Measurements from ENCODE around the gene YWHAG. TPM values are rescaled to one million over a fixed set of nuclear protein-coding genes. Genes with fewer than 3 reads are reported as not detected.
"Not testable (repeated sequence)": the region's sequence is repeated elsewhere in the genome, so short reads cannot be mapped to it uniquely, and the experiment has no call there.

YWHAG gene
- total RNA-seq, 2 experiments from 2014 or later = 62.7 to 66.5 TPM

DNA sequence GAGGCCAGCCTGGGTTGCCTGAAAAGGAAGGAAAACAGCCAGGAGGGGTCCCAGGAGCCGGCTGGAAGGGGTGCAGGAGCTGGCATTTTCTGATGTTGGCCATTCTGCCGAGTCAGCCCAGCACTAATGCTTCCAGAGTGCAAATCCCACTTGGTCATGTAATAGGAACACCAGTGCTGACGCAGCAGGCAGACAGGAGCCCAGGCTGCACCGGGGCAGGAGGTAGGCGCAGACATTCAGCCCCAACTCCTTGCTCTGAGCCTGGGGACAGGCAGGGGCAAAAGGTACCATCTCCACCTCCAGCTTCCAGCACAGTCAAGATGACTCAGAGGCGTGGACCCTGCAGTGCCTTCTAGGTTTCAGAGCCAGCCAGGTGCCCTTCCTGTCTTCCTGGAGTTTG is 10.2 kb upstream of the YWHAG start:
- peaks cover 10% of the 10 kb centered on the region for H3K4me1 Mint-ChIP-seq
- no peak overlapping the region for H3K4me3 Mint-ChIP-seq
- no peaks in the 10 kb centered on the region for H3K36me3 Mint-ChIP-seq
- H3K27me3 Mint-ChIP-seq = peaks cover 26% of the 10 kb centered on the region
- ATAC-seq (ENCODE audit: low read depth) (no peak), DNase-seq (no peak)
- POLR2A ChIA-PET = no interaction called here
- no peaks in the 10 kb centered on the region for H3K9me3 Mint-ChIP-seq
- no peak overlapping the region for H3K27ac Mint-ChIP-seq

DNA sequence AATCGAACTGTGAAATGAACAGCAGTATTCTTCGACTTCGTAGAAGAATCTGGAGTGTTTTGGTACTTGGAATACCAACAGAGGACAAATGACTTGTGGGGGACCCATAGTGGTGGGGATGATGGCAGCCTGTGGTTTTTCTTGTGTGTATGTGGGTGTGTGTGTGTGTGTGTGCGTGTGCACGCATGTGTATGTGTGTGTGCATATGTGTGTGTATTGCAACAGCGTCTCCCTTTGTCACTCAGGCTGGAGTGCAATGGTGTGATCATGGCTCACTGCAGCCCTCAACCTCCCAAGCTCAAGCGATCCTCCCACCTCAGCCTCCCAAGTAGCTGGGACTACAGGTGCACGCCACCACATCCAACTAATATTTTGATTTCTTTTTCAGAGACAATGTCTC is 9.4 kb upstream of the YWHAG start:
- H3K36me3 Mint-ChIP-seq = no peaks in the 10 kb centered on the region
- no peak overlapping the region for H3K4me3 Mint-ChIP-seq
- peaks cover 21% of the 10 kb centered on the region for H3K27me3 Mint-ChIP-seq
- DNase-seq = no peak
- no peak for ATAC-seq (ENCODE audit: low read depth)
- H3K27ac Mint-ChIP-seq = no peak overlapping the region
- peaks cover 12% of the 10 kb centered on the region for H3K4me1 Mint-ChIP-seq
- no peaks in the 10 kb centered on the region for H3K9me3 Mint-ChIP-seq
- POLR2A ChIA-PET = interaction anchor here (0.6 kb wide), 1 partner anchor 26 kb away, joined by 3 read pairs; no protein-coding TSS in a partner anchor

DNA sequence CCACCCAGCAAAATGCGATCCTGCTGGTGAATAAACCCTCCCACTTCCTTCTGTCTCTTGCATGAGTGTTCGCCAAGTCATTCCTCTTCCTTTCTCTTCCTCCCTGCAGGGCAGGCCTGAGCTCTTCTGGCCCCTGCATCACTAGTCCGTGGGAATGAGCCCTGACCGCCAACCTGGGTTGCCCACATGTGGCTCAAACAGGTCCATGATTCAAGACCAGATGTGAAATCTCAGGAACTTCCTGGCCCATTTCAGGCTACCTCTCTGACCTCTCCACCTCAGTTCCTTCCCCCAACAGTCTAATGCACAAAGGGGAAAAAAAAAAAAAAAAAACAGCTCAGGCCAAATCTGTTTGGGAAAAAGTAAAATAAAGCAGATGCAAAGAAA is 5.4 kb upstream of the YWHAG start:
- Mint-ChIP-seq H3K36me3 (no peaks in the 10 kb centered on the region), H3K9me3 (no peaks in the 10 kb centered on the region), H3K27ac (peak overlapping the region; percentile 84), H3K4me3 (peak overlapping the region; percentile 56), H3K27me3 (peaks cover 13% of the 10 kb centered on the region), H3K4me1 (peaks cover 18% of the 10 kb centered on the region)
- POLR2A ChIA-PET = interaction anchor here (0.6 to 2.4 kb wide), 5 partner anchors 12 to 60 kb away, joined by 3 to 15 read pairs (median 4); partner anchors contain the start of gene ZP3
- ATAC-seq (ENCODE audit: low read depth) (peak; percentile 6), DNase-seq (no peak)

DNA sequence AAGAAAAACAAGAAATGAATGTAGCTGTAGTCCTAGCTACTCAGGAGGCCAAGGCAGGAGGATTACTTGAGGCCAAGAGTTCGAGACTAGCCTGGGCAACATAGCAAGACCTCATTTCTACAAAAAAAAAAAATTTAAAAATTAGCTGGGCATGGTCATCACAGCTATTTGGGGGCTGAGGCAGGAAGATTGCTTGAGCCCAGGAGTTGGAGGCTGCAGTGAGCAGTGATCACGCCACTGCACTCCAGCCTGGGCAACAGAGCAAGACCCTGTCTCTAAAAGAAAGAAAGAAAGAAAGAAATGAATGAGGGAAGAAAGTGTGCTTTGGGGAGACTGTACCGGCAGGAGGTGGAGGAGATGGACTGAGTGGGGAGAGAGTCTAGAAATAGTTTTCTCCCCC is 5.0 kb upstream of the YWHAG start:
- not testable (repeated sequence) for H3K9me3 Mint-ChIP-seq; DNase-seq; ATAC-seq (ENCODE audit: low read depth); H3K36me3 Mint-ChIP-seq
- Mint-ChIP-seq H3K4me3 (peak overlapping the region; percentile 56), H3K27me3 (peaks cover 13% of the 10 kb centered on the region), H3K27ac (peak overlapping the region; percentile 84), H3K4me1 (peaks cover 18% of the 10 kb centered on the region)
- POLR2A ChIA-PET = interaction anchor here (1.6 to 2.4 kb wide), 2 partner anchors 29 to 45 kb away, joined by 10 to 15 read pairs; no protein-coding TSS in a partner anchor

DNA sequence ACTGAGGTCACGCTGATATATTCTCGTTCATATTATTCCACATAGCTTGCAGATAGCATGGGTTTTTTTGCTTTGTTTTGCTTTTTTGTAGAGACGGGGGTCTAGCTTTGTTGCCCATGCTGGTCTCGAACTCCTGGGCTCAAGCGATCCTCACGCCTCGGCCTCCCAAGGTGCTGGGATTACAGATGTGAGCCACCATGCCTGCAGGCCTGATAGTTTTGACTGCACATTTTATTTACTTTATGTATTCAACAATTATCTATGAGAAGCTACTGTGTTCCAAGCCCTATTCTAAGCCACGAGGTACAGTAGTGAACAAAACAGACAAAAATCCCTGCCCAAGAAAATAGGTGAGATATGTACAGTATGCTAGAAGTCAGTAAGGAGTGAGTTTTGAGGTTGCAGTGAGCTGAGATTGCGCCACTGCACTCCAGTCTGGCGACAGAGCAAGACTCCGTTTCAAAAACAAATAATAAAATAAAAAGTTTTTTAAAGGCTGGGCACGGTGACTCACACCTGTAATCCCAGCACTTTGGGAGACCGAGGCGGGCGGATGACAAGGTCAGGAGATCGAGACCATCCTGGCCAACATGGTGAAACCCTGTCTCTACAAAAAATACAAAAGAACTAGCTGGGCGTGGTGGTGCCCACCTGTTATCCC is 1.3 kb upstream of the YWHAG start:
- POLR2A ChIA-PET = interaction anchor here (0.7 to 3.5 kb wide), 3 partner anchors 23 to 42 kb away, joined by 4 to 54 read pairs (median 5); no protein-coding TSS in a partner anchor
- peaks cover 7% of the 10 kb centered on the region for H3K27me3 Mint-ChIP-seq

DNA sequence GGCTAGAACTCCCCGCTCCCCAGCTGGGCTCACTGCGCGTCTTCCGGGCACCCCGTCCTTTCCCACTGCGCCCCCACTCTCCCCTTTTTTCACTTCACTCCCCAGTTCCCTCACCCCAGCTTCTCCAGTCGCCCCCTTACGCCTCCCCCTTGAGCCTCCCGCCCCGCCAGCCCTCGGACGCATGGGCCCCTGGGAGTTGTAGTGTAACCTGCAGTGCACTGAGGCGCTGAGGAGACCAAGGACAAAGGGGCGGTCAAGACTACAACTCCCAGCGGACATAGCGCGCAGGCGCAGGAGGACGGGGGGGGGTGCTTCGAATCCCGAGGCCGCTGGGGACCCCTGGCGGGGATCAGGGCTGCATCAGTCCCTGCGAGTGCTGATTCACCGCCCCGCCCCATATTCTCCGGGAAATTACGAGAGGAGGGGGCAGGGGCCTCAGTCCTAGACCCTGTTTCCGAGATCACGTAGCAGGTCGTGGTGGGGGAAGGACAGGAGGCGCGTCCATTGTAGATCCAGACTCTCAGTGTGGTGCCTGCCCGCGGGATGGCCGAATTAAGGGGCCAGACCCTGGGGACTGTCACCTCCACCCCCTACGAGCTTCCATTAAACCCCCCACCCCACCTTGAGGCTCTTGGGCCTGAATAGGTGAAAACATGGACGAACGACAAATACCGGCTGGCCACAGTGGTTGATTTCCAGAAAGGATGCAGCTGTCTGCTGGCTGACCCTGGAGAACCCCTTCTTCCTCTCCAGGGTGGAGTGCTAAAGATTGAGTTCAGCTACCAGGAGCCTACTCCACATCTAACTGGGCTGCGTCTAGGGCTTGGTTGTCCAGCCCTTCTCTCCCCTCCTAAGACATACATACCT is 553 bp upstream of the YWHAG start:
- H3K27ac Mint-ChIP-seq = peak overlapping the region; percentile 99
- H3K27me3 Mint-ChIP-seq = peaks cover 4% of the 10 kb centered on the region
- no peaks in the 10 kb centered on the region for H3K9me3 Mint-ChIP-seq
- peak overlapping the region; percentile 92 for H3K4me3 Mint-ChIP-seq
- POLR2A ChIA-PET = interaction anchor here (0.7 to 3.5 kb wide), 10 partner anchors 18 to 181 kb away, joined by 3 to 54 read pairs (median 4); no protein-coding TSS in a partner anchor
- peak; percentile 92 for DNase-seq
- H3K4me1 Mint-ChIP-seq = peaks cover 37% of the 10 kb centered on the region
- peak; percentile 95 for ATAC-seq (ENCODE audit: low read depth)
- peaks cover 24% of the 10 kb centered on the region for H3K36me3 Mint-ChIP-seq

More for the DNA sequence above, 1.3 kb upstream of the YWHAG start:
- Mint-ChIP-seq H3K9me3 (no peaks in the 10 kb centered on the region), H3K4me3 (peak overlapping the region; percentile 92), H3K36me3 (peaks cover 18% of the 10 kb centered on the region), H3K4me1 (peaks cover 42% of the 10 kb centered on the region), H3K27ac (peak overlapping the region; percentile 99)
- DNase-seq (no peak), ATAC-seq (ENCODE audit: low read depth) (no peak)

DNA sequence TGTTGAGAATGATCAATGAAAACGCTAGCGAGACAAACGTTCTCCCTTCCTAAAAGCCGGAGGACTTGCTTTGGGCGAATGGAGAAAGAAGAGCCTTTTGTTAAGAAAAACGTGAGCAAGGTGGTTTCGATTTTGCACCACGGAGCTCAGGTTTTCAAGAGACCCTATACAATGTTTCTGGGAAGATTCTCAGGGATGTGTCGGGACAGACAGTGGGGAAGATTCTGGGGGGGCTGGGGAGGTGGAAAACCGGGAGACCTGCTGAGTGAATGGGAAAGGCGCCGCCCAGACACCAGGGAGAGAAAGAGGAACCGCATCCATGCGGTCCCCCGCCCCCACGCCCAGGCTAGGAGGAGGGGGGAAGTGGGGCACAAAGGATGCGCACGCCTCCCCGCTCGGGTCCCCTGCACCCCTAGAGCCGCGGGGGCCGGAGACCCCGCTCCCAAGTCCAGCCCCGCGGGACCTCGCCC is 745 bp downstream of the YWHAG start:
- ATAC-seq (ENCODE audit: low read depth) = peak; percentile 9
- Mint-ChIP-seq H3K4me3 (peak overlapping the region; percentile 93), H3K36me3 (peaks cover 24% of the 10 kb centered on the region), H3K27ac (peak overlapping the region; percentile 98), H3K9me3 (no peaks in the 10 kb centered on the region), H3K27me3 (no peaks in the 10 kb centered on the region), H3K4me1 (peaks cover 31% of the 10 kb centered on the region)
- no peak for DNase-seq
- POLR2A ChIA-PET = interaction anchor here (0.6 to 3.5 kb wide), 10 partner anchors 27 to 180 kb away, joined by 3 to 54 read pairs (median 4); no protein-coding TSS in a partner anchor

DNA sequence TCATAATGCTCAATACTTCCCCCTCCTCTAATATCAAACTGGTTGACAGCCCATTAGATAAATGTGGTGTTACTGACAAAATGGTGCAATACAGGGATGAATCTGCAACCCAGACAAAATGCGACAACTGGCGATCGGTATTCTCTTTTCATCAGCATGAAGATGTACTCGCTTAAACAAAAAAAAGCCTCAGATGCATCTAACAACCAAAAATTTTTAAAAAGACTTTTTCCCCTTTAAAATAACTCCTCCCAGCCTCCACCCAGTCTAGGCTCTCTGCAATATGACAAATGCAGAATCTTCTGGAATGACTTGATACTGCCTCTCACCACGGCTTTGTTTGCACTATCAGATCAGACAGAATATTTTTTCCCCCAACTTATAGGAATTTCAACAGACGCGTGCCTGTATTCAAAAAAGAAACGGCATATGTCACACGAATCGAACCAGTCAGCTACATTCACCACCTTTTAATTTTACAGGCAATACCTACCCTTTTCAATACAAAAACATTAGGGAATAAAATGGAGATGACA is 1.2 kb downstream of the YWHAG start:
- DNase-seq (no peak), ATAC-seq (ENCODE audit: low read depth) (no peak)
- H3K4me3 Mint-ChIP-seq = peak overlapping the region; percentile 93
- H3K9me3 Mint-ChIP-seq = no peaks in the 10 kb centered on the region
- peak overlapping the region; percentile 98 for H3K27ac Mint-ChIP-seq
- H3K36me3 Mint-ChIP-seq = peaks cover 26% of the 10 kb centered on the region
- H3K4me1 Mint-ChIP-seq = peaks cover 31% of the 10 kb centered on the region
- POLR2A ChIA-PET = interaction anchor here (0.6 to 3.5 kb wide), 5 partner anchors 31 to 67 kb away, joined by 3 to 54 read pairs (median 3); no protein-coding TSS in a partner anchor
- H3K27me3 Mint-ChIP-seq = no peaks in the 10 kb centered on the region

DNA sequence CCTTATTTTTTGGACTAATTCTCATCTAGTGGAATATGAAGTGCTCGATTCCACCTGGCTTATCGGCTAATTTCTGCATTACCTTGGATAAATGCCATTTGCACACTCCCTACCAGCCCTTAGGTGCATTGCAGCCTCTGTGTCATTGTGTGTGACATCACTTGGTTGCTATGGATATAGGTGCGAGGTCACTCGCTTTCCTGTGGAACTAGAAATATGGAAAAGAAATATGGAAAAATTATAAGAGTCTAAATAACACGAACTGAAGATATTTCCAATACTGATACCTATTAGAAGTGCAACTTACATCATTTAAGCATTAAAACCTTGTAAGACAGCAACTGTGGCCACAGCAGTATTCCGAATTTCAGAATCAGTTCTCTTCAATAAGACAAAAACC is 2.0 kb downstream of the YWHAG start:
- POLR2A ChIA-PET = no interaction called here
- no peak for DNase-seq
- Mint-ChIP-seq H3K4me3 (peak overlapping the region; percentile 93), H3K27me3 (no peaks in the 10 kb centered on the region), H3K9me3 (no peaks in the 10 kb centered on the region), H3K4me1 (peaks cover 34% of the 10 kb centered on the region), H3K27ac (peak overlapping the region; percentile 98), H3K36me3 (peaks cover 28% of the 10 kb centered on the region)
- ATAC-seq (ENCODE audit: low read depth) = no peak

DNA sequence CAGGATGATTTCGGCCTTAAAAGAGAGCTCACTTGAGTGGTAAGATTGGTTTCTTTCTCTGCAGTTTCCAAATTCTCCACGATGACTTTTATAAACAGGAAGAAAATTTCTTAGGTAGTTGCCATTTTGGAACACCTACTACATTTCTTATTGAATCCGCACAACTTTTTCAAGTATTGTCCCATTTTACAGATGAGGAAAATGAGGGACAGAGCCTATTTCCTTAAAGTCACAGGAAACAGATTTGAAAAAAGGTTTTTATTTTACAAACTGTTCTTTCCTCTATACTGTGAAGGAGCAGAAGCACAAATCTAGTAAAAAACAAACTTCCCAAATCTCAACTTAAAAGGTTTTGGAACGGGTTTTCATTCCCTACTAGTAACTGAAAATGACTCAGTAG is 2.7 kb downstream of the YWHAG start:
- H3K27ac Mint-ChIP-seq = no peak overlapping the region

DNA sequence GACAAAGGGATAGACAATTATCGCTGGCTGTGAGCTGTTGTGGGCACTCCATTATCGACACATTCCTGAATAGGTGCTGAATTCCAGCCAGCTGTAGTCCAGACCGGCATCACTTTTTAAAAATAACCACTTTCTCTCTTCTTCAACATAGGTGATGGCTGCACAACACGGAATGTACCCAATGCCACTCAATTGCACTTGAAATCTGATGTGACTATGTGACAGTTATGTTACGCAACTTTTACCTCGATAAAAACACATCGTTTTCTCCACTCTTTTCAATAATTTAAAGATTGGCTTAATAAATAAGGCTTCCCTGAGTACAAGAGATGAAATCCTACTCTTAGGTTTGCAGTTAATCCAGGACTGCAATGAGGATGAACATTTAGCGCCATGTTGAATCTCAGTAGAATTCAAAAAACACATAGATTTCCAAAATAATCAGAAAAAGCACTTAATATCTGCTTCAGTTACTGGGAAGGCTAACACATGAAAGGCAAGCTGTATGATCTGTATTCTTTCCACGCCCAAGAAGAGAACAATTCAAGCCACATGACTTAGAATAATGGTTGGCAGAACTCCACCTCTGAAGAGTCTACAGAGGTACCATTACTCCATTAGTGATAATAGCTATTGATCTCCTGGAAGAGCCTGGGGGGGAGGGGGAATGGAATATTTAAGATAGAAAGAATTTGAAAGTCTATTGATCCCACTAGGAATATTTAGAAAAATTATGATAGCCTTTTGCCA is 3.6 kb downstream of the YWHAG start:
- DNase-seq (no peak), ATAC-seq (ENCODE audit: low read depth) (no peak)
- H3K9me3 Mint-ChIP-seq = no peaks in the 10 kb centered on the region
- POLR2A ChIA-PET = no interaction called here
- no peak overlapping the region for H3K4me3 Mint-ChIP-seq
- peaks cover 40% of the 10 kb centered on the region for H3K4me1 Mint-ChIP-seq
- no peaks in the 10 kb centered on the region for H3K27me3 Mint-ChIP-seq
- H3K27ac Mint-ChIP-seq = no peak overlapping the region
- H3K36me3 Mint-ChIP-seq = peaks cover 36% of the 10 kb centered on the region

More for the DNA sequence above, 2.7 kb downstream of the YWHAG start:
- Mint-ChIP-seq H3K27me3 (no peaks in the 10 kb centered on the region), H3K9me3 (no peaks in the 10 kb centered on the region), H3K36me3 (peaks cover 32% of the 10 kb centered on the region), H3K4me1 (peaks cover 39% of the 10 kb centered on the region), H3K4me3 (peak overlapping the region; percentile 1)
- ATAC-seq (ENCODE audit: low read depth) (no peak), DNase-seq (no peak)
- POLR2A ChIA-PET = no interaction called here

DNA sequence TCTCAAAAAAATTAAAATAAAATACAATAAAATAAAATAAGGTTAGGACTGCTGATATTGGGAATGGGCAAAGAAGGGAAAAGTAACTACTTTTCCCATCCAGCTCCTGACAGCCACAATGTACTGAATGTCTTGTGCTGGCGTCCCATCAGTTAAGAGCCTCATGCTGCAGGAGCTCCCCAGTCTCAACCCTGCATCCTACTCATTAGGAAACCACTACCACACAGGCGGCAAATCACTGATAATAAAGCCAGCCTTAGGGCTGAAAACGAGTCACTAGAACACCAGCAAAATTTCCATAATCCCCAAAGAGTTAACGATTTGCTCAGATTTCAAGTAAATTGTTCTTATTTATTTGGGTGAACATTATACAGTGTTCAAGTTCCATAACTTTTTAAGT is 4.3 kb downstream of the YWHAG start:
- POLR2A ChIA-PET = no interaction called here
- Mint-ChIP-seq H3K27me3 (no peaks in the 10 kb centered on the region), H3K4me1 (peaks cover 36% of the 10 kb centered on the region), H3K36me3 (peaks cover 41% of the 10 kb centered on the region), H3K9me3 (no peaks in the 10 kb centered on the region), H3K27ac (no peak overlapping the region), H3K4me3 (no peak overlapping the region)
- DNase-seq = no peak
- ATAC-seq (ENCODE audit: low read depth) = no peak

Measured in activated naive CD8-positive, alpha-beta T cell treated with anti-CD3 and anti-CD28 coated beads, Interleukin-2, amount 10 ng/mL, durations not matched to agents 7 days and 5 days (primary cell).